HG03103 (cell line): ENCODE data around the gene ZNF628.

Experiments
- ATAC-seq: cut with Tn5 transposase; IDR thresholded peaks from one replicate; pipeline ENCODE4 v1.9.1; 2021; ENCODE audit warnings: low read depth; ENCODE audit not compliant: unreplicated experiment

The ZNF628 gene

GRCh38 chr19:55476100-55476775 is at the start of gene ZNF628:
Gene ZNF628, plus strand, starts transcription at chr19:55476617. Its CDS starts 3,294 bp downstream, at chr19:55479911.
- peak; percentile 91 for ATAC-seq

- no peak for ATAC-seq
Measured at GRCh38 chr19:55431183-55431582, 45.2 kb upstream of the ZNF628 start.

GRCh38 chr19:55432241-55432959 is 44.0 kb upstream of the ZNF628 start:
- ATAC-seq: no peak

GRCh38 chr19:55433292-55433691 is 43.1 kb upstream of the ZNF628 start:
- no peak for ATAC-seq

- ATAC-seq: no peak
Measured at GRCh38 chr19:55434356-55434919, 42.0 kb upstream of the ZNF628 start.

GRCh38 chr19:55435020-55435419 is 41.4 kb upstream of the ZNF628 start:
- ATAC-seq: no peak

- ATAC-seq: no peak
Measured at GRCh38 chr19:55436847-55437246, 39.6 kb upstream of the ZNF628 start.

- ATAC-seq: no peak
Measured at GRCh38 chr19:55437410-55437809, 39.0 kb upstream of the ZNF628 start.

- ATAC-seq: no peak
Measured at GRCh38 chr19:55439052-55439451, 37.4 kb upstream of the ZNF628 start.

GRCh38 chr19:55440411-55441105 is 35.9 kb upstream of the ZNF628 start:
- ATAC-seq: no peak

GRCh38 chr19:55441319-55441691 is 35.1 kb upstream of the ZNF628 start:
- no peak for ATAC-seq

- no peak for ATAC-seq
Measured at GRCh38 chr19:55441692-55442321, 34.6 kb upstream of the ZNF628 start.

- ATAC-seq: no peak
Measured at GRCh38 chr19:55442372-55442961, 34.0 kb upstream of the ZNF628 start.

GRCh38 chr19:55443045-55443823 is 33.2 kb upstream of the ZNF628 start, which contains the start of gene SHISA7:
Gene SHISA7, minus strand, starts transcription at chr19:55443300. Its CDS starts 437 bp downstream, at chr19:55442863.
- ATAC-seq: no peak

- no peak for ATAC-seq
Measured at GRCh38 chr19:55443824-55444480, 32.5 kb upstream of the ZNF628 start.

- no peak for ATAC-seq
Measured at GRCh38 chr19:55444646-55445045, 31.8 kb upstream of the ZNF628 start.

- no peak for ATAC-seq
Measured at GRCh38 chr19:55446060-55446459, 30.4 kb upstream of the ZNF628 start.

- no peak for ATAC-seq
Measured at GRCh38 chr19:55447421-55448174, 28.8 kb upstream of the ZNF628 start.
